NK-92 (cell line): ENCODE measurements around the gene TBX4.
"Not testable (repeated sequence)": the region's sequence is repeated elsewhere in the genome, so short reads cannot be mapped to it uniquely, and the experiment has no call there.

Experiments used
- DNase-seq: peaks from one replicate; lab custom pipeline; 2025; ENCODE audit not compliant: unreplicated experiment; lab: John Stamatoyannopoulos, UW

Gene TBX4

DNA sequence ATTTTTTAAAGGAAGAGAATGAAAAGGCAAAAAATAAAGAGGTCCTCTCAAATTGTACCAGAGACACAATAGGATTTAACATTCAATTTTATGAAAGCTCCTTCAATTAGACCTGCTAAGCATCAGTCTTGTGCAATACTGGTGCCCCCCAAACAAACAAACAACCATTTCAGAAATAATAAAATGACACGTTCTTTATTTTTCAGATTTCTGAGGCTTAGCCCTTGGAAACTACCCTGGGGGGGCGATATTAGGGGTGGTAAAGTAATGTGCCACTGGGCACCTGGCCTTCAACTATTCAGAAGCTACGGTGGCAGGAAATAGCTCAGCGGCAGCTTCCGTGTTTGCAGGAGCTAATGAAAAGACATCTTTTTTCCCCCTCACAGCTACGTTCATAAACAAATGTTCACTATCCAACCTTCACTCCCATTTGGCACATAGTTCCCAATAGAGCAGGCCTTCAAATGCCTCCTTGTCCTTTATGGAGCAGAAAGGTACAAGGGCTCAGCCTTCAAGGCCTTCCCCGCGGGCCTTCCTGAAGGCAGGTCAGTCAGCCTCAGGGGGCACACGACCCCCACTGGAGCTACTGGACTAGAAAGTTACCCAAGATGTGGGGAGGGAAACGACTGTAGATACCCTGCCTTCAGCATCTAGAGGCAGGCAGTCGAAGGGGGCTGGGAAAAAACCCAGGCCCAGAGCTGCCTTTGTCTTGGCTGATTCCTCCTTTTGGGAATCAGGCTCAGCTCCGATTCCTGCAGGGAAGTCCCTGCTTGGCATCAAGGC, 44.1 kb downstream of the TBX4 start:
- no peak for DNase-seq

DNA sequence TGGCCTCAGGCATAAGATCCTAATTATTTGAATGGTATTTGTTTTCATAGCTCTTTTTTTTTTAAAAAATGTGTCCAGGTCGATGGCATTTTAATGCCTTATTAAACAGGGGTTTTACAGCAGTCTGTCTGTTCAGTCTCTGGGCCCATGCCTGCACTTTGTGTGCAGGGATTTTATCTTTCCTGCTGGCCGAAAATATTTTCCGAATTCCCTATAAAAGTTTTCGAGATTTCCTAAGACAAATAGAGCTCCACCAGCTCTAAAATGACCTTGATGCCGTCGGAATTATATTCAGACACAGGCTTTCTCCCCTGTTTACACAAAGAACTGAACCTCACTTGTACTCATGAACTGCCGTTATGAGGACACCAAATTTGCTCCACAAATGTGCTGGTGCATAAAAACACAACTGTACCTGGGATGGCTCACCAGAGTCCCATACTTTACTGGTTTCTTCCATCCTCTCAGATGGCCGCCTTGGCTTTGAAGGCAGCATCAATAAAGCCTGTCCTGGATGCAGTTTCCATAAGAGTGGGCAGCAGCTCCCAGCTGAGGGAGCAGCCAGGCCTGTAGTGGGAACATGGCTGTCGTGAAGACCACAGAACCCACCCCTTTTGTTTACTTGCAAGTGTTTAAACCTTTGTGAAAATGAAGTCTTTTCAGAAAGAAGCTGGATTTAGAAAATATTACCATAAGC, 44.9 kb downstream of the TBX4 start:
- no peak for DNase-seq

DNA sequence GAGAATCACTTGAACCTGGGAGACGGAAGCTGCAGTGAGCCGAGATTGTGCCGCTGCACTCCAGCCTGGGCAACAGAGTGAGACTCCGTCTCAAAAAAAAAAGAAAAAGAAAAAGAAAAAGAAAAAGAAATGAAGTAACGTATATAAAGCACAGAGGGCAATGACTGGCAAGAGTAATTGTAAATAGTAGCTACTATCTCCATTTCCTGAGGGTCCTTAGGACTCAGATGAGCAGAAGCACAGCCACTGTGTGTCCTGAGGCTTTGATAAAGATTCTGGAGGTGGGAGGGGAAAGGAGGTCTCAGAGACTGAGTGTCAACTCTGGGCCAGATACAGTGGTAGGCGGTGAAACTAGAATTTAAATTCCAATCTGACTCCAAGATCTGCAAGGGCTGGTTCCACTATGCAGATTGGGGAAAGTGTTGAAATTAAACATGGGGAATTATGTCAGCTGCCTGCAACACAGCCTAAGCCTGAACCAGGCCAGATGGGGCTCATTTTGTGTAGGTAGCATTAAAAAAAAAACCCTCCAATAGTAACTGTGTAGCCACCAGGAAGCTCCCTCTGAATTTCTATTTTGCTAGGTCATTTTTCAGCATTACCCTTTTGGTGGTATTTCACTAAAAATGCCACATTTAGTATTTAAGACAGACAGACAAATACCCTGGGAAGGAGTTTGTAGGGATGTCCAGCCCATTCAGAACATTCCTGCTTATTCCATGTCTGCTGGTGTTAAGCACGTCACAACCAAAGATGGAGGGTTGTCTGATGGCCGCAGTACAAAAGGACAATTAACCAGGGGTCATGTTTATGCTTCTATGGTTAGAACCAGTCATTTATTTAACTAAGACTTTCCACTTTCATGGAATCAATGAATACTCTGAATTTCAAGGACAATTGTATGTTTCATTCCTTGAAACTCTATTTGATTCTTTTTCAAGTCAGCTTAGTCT, 46.1 kb downstream of the TBX4 start:
- no peak for DNase-seq

DNA sequence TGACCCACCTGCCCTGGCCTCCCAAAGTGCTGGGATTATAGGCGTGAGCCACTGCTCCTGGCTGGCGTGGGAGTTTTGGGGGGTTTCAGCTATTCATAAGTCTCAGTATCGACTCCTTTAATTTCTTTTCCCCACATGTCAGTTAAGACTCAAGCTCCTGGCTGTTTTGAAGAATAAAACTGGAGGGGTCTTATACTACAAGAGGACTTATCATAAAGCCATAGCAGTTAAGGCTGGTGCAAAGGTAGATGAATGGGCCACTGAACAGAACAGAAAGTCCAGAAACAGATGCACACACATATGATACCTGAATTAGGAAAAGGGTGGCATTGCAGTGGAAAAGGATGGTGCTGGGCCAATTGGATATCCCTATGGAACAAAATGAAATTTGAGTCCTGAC, 47.4 kb downstream of the TBX4 start:
- no peak for DNase-seq

DNA sequence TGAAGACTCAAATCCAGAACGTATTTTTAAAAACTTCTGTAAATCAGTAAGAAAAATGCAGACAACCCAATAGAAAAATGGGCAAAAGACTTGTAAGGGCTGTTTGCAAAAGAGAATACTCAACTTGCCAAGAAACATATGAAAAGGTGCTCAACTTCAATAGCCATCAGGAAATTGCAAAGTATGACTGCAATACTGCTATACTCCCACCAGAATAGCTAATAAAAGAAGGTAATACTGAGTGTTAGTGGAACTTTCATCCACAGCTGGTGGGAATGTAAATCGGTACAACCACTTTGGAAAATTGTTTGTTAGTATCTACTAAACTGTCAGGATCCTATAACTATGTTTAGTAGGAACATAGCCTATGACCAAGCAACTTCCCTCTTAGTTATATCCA, 48.1 kb downstream of the TBX4 start:
- DNase-seq: no peak

GRCh38 chr17:61502292-61502691, 50.1 kb downstream of the TBX4 start:
- DNase-seq: no peak

DNA sequence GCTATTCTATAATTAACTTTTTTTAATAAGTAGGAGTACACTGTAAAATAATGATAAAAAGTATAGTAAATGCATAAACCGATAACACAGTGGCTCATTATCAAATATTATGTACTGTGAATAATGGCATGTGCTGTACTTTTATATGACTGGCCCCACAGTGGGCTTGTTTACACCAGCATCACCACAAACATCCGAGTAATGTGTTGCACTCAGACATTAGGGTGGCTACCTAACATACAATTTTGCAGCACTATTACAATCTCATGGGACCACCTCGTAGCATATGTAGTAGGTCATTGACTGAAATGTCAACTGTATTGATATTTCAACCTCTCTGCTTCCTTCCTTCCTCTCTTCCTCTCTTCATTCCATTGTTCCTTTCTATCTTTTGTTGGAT, 51.7 kb downstream of the TBX4 start:
- no peak for DNase-seq

DNA sequence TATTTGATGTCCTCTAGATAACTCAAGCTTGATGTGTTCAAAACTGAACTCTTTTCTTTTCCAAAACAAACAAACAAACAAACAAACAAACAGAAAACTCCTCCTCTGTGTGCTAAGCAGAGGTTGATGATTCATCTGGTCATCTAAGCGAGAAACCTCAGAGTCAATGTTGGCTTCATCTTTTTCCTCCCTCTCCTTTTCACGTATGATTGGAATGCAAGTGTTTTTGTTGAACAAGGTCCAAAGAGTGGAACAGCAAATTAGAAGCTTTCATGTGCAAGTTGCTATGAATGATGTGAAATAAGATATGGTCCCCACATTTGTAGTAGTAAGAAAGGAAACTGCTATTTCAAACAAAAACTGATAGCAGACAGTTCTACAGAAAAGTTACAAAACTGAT, 52.5 kb downstream of the TBX4 start:
- DNase-seq: no peak

- DNase-seq: no peak
Observed at GRCh38 chr17:61505846-61506627, 53.8 kb downstream of the TBX4 start.

DNA sequence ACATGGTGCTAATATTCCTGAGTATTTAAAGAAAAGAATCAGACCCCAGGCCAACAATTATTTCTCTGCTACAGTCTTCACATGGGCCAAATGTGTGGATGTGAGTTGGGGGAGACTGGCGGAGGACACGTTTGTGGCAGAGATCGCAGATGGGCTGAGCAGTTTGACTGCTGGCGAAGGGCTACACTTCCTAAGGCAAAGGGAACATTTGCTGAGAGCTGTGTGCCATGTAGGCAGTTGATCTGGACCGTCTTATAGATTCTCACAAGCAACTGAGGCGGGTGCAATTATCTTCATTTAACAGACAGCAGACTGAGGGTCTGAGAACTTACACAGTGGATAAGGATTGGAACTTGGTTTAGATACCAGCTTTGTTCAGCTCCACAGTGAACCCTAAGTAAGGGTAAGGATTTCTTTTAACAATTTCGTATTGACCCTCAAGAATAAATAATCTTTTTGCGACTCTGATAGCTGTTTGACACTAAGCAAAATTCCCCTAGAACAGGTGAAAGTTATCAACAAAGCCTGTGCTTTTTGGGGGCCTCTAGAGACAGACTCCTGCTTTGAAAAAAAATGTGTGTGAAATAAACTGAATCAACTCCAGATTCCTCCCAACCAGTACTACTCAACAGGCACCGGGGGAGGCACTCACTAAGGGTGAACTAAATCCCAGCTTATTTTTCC, 55.3 kb downstream of the TBX4 start:
- no peak for DNase-seq

DNA sequence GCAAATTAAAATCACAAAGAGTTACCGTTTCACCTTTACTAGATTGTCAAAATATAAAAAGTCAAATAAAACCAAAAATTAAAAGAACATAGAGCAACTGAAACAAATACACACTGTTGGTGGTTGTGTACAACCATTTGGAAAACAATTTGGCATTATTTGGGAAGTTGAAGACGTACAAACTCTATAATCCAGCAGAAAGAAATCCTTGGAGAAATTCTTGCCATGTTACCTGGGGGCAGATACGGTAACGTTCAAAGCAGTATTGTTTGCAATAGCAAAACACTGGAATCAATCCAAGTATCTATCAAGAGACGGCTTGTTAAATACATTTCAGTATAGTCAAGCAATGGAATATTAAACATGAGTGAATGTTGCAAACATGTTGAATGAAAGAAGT, 56.7 kb downstream of the TBX4 start:
- DNase-seq: no peak

DNA sequence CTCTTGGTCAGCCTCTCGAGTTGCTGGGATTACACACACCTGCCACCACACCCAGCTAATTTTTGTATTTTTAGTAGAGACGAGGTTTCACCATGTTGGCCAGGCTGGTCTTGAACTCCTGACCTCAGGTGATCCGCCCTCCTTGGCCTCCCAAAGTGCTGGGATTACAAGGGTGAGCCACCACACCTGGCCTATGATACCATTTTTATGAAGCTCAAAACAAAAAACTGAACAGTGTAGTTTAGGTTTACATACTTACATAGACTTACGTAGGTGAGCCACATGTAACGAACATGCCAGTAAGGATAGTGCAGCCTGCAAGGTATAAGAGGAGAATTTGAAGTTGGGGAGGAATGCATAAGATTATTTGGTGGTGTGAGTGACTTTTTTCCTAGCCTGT, 57.2 kb downstream of the TBX4 start:
- not testable (repeated sequence) for DNase-seq

- DNase-seq: no peak
Observed at GRCh38 chr17:61510237-61510636, 58.0 kb downstream of the TBX4 start.

- DNase-seq: no peak
Observed at GRCh38 chr17:61510991-61511390, 58.8 kb downstream of the TBX4 start.

DNA sequence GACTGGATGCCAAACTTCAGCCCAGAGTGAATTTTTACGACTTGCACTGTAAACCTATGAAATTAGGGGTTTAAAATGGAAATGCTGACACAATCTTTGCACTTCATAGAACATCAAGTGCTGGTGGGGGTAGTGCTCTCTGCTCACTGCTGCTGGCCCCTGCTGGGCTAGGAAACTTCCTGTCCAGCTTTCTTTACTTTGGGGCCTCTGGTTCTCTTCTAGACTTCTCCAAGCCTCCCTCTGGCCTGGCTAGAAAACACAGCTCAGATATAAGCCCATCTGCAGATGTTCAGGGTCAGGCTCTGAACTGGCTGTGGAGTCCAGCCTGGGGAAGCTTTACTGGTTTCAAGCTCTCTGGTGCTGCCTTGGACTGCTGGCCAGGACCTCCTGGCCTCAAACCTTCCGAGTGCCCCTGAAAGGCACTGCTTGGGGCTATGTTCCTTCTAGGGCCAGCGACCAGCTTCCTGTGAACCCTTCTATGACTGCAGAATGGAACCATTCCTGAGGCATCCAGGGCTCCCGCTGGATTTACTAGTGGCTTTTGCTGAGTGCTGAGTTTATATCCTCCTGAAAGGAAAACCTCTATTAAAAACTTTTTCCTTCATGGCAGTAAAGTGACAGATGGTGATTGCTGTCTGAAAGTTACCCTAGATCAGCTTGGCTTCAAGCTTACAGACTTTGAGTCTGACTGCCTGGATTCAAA, 59.4 kb downstream of the TBX4 start:
- no peak for DNase-seq

GRCh38 chr17:61514491-61514890, 62.3 kb downstream of the TBX4 start:
- DNase-seq: no peak

DNA sequence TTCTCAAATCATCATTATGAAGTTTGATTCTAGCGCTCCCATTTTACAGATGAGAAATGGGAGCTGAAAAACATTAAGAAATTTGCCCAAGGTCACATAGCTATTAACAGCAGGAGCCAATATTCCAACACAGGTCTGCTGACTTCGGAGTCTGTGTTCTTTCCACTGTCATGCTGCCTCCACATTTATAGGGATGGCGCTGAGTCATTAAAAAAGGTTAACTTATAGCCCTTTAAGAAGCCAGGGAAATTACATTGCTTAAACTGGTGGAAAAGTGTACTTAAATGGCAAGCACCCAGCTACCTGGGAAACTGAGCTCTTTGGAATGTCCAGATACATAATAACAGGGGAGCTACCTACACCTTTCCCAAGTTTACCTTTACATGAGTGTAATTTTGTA, 65.0 kb downstream of the TBX4 start:
- DNase-seq: no peak

- DNase-seq: no peak
Observed at GRCh38 chr17:61517843-61518606, 65.8 kb downstream of the TBX4 start.

DNA sequence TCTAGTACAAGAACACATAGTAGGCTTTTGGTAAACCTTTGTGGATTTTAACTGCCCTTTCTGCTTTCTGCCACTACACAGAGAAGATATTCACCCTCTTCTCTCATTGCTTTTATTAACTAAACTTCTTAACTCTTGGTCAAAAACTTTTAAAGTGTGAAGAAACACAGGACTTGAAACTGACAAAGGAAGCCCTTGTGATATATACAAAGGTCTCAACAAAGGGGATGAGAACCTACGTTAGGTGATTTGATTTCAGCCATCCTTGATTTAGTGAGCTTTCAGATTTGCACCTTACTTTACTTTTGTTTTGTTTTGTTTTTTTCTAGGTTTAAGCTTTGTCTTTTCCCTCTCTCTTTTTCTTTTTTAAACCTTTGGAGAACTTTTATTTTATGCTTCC, 66.9 kb downstream of the TBX4 start:
- no peak for DNase-seq
